Activated T-helper 9 cell treated with anti-CD3 and anti-CD28 coated beads, Interleukin-2, amount 50 U/mL, for 16 hours (primary cell): Measurements from ENCODE around the gene PLEKHA6.
"Not testable (repeated sequence)": the region's sequence is repeated elsewhere in the genome, so short reads cannot be mapped to it uniquely, and the experiment has no call there.

Experiments used
- DNase-seq: peaks from one replicate; pipeline ENCODE4 v3.0.0-alpha.2; 2020; ENCODE audit warnings: low read depth

Gene PLEKHA6

DNA sequence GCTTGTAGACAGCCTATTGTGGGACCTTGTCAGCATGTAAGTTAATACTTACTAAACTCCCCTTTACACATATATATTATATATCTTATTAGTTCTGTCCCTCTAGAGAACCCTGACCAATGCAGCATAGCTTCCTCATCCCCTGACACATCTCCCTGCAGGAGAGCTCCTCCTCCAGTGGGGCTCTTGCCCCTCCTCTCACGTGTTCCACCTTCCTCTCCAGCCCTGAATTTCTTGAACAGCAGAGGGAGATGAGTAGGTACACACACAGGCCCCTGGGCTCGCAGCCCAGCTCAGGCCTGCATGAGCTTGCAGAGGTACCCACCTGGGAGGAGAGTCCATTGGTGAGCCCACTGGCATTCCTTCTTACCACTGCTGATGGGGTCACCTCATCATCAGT lies 118.7 kb downstream of the PLEKHA6 start:
- no peak for DNase-seq

- no peak for DNase-seq
Observed at GRCh38 chr1:204240233-204240632, 119.5 kb downstream of the PLEKHA6 start.

GRCh38 chr1:204239401-204239800 lies 120.3 kb downstream of the PLEKHA6 start:
- not testable (repeated sequence) for DNase-seq

GRCh38 chr1:204238520-204238919 lies 121.2 kb downstream of the PLEKHA6 start:
- not testable (repeated sequence) for DNase-seq

GRCh38 chr1:204237515-204237914 lies 122.2 kb downstream of the PLEKHA6 start:
- not testable (repeated sequence) for DNase-seq

DNA sequence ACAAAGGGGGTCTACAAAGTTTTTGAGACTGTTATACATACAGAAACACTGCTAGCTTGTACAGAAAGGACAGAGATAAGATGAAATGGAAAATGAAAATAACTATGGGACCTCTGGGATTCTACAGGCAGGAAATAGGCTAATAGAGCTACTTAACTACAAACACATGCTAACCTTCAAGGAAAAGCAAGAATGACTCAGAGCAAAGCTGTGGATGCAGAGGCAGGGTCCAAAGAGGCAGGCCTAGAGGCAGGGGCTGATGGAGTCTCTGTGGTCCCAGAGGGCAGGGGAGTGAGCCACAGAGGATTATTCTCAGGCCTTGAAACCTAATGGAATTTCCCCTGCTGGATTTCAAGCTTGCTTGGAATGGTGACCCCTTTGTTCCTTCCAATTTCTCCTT lies 127.2 kb downstream of the PLEKHA6 start:
- DNase-seq = no peak

- no peak for DNase-seq
Observed at GRCh38 chr1:204230211-204230610, 129.5 kb downstream of the PLEKHA6 start.

DNA sequence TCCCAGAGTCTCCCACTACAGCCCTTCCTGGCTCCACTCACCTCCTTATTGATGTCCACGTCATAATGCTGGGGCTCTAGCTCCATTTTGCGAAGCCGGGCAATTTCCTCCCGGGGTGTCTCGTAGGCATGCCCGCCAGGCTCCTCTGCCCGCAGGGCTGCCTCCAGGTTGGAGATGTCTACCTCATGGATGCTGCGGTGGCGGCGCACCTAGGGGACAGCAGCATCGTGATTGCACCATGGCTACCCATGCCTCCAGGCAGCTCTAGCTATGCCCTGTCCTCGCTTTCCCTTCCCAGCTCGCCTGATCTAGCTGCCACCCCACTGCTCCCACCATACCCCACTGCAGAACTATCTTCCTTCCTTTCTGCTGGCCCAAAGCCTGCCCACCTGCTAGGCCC lies 130.8 kb downstream of the PLEKHA6 start:
- no peak for DNase-seq

- DNase-seq = no peak
Observed at GRCh38 chr1:204227996-204228785, 131.5 kb downstream of the PLEKHA6 start.

GRCh38 chr1:204227351-204227750 lies 132.4 kb downstream of the PLEKHA6 start:
- no peak for DNase-seq

DNA sequence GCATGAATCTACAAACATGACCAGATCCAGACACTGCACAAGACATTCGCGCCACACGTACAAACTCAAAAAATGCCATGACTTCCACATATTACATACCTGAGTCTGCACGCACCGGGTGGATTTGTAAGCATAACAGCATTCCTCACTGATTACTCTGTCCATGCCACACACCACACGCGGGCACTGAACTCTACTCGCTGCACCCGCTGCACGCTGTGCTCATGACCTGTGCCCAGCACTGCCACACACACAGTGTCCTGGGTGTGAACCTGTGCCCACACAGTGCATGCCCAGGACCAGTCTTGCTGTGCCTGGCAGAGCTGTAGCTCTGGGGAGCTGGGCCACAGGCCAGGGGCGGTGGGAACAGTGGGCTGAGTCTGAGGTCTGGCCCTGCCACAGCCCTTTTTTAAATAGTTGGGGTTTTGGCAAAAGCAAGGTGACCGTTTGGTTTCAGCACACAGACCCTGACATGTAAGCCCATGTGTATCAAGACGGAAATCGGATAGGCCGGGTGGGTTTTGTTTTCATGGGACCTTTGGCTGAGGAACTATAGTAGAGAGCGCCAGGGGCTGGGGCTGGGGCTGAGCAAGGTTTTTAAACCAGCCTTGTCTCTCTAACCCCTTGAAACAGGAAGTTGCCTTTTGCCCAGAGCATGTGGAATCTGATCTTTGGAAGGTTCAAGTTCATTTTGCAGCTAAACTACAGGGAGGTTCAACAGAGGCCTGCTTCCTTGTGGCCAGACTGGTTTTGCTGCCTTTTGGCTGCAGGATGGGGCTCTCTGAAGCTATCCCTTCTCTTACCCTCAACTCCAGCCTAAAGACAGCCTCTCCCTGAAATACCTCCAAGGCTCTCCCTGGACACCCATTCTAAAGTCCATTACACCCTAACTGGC lies 133.6 kb downstream of the PLEKHA6 start:
- DNase-seq = no peak

DNA sequence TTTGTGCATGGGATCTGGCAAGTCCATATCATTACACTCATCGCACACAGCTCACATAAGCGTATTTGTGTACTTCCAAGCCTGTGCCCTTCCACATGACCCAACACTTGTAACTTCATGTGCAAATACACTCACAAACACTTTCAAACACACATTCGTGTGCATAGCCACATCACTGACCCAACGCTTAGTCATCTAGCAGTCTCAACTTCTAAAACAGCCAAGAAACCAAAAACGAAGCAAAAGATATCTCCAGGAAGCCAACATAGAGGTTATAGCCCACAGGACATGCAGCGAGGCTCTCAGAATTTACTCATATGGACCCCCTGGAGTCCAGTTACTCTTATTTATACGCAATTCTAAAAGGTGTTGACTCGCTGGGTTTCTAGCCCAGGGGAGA lies 135.1 kb downstream of the PLEKHA6 start:
- no peak for DNase-seq

DNA sequence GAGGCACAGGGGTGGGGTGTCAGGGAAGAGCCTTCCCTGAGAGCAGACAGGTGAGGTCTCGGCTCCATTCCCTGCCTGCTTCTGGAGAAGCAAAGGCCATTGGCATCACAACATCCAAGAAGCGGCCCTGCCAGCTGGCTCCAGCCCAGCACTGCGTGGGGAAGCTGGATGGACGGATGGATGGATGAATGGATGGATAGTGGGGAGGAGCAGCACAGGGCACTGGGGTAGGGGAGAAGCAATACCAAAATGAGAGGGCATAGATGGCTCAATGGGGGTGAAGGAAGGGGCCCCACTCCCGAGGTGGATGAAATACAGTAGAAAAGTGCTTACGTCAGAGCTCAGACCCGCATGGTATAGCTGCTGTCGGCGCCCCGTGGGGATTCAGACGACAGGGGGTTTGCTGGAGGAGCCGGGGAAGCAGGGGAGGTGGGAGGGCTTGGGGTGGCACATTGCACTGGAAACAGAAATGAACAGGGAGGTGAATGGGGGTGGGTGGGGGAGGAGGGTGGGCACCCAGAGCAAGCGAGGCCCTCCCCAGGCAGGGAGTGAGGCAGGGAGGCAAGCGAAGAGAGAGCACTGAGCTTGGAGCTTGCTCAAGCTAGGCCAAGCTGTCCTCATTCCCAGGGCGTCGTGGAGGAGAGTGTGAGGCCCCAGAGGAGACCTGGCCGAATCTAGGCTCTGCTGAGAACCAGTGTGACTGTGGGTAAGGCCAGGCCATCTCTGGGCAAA lies 136.4 kb downstream of the PLEKHA6 start:
- DNase-seq = no peak

GRCh38 chr1:204222764-204223055 lies 137.0 kb downstream of the PLEKHA6 start:
- no peak for DNase-seq

GRCh38 chr1:204222006-204222763 lies 137.5 kb downstream of the PLEKHA6 start:
- DNase-seq = no peak

GRCh38 chr1:204221271-204221670 lies 138.5 kb downstream of the PLEKHA6 start:
- DNase-seq = no peak

- DNase-seq = no peak
Observed at GRCh38 chr1:204219971-204220616, 139.6 kb downstream of the PLEKHA6 start.

DNA sequence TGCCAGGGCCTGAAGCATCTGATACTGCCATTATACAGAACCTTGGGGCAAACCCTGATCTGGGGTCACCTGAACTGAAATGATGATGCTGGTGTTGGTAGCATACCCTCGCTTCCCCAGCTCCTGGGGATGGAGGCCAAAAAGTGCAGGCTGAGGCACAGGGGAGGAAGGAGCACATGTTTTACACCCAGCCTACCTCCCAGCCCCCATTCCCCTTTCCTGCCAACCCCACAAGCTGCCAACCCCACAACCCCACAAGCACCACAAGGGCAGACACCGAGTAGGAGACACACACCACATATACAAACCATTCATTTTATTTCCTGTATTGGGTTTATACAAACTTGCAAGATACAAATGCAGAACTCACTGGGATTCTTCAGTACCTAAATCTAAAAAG lies 141.2 kb downstream of the PLEKHA6 start:
- DNase-seq = no peak

DNA sequence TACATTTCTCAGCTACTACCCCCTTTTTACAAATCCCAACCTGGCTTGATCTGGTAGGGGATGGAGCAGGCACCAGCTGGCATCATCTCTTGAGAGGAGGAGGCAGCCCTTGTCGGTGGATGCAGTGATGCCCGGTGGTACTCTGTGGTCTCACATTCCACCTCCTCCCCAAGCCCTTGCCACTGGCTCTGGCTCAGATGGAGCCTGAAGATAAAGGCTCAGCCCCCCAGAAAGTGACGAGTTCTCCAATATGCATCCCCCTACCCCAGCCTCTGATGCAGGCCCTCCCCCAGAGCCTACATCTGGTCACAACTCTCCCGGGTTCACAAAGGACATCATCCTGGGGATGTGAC lies 142.1 kb downstream of the PLEKHA6 start:
- no peak for DNase-seq

- no peak for DNase-seq
Observed at GRCh38 chr1:204216880-204217647, 142.7 kb downstream of the PLEKHA6 start.

DNA sequence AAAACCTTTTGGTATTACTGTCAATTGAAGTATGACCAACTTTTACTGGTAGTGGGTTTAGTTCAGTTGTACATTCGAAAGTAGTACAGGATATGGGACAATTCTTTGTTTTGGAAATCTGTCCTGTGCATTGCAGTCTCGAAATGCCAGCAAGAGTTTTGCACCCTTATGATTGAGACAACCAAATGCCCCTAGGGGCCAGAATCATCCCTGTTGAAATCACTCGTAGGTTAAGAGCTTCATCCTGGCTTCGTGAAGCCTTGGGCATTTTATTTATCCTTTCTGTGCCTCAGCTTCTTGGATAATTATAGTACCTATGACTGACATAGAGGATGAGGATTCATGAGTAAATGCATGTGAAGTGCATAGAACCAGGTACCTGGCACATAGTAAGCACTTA lies 143.5 kb downstream of the PLEKHA6 start:
- DNase-seq = no peak
